Lower leg skin (tissue), 3 donors: Measurements from ENCODE around the gene STAG1.

Experiments used
- CTCF ChIP-seq, 3 donors: fragments of 450-650 bp; IDR thresholded peaks; one replicate each; pipeline ENCODE4 v1.5.1; 2016; ENCODE audit warnings: antibody characterized with exemption in 3 of 3, mild to moderate bottlenecking in 3 of 3, moderate library complexity in 2 of 3
- POLR2A ChIP-seq, 2 donors: fragments of 450-650 bp; IDR thresholded peaks; one replicate each; pipeline ENCODE4 v1.6.1; 2016 to 2017; ENCODE audit warnings: antibody characterized with exemption in 2 of 2, mild to moderate bottlenecking in 1 of 2, moderate library complexity in 1 of 2

- no peak for TF ChIP-seq POLR2A (IDR thresholded peaks at IDR 0.05)
- TF ChIP-seq CTCF (IDR thresholded peaks at IDR 0.05), result no peak
These were observed 26.7 kb upstream of the STAG1 start for GRCh38 chr3:136778865-136779264.
